Left ventricle myocardium inferior (tissue), 1 donor: ENCODE measurements around the gene TOLLIP. TPM values are rescaled to one million over a fixed set of nuclear protein-coding genes. Genes with fewer than 3 reads are reported as not detected.
A peak's percentile ranks its signal among the peaks of the same experiment; 100 is the strongest.

Experiments used
- DNase-seq: peaks from one replicate; pipeline ENCODE4 v3.0.0-alpha.2; 2020
- H3K27ac ChIP-seq: fragments of 200-600 bp; replicated peaks from 2 replicates; pipeline ENCODE4 v1.8.0; 2021
- H3K27me3 ChIP-seq: fragments of 200-600 bp; 2 replicates; pipeline ENCODE4 v1.8.0; 2021; ENCODE audit warnings: low read depth
- H3K36me3 ChIP-seq: fragments of 200-600 bp; 2 replicates; pipeline ENCODE4 v1.8.0; 2021
- H3K4me1 ChIP-seq: fragments of 200-600 bp; 2 replicates; pipeline ENCODE4 v1.8.0; 2021
- H3K4me3 ChIP-seq: fragments of 200-600 bp; 2 replicates; pipeline ENCODE4 v1.8.0; 2021; ENCODE audit warnings: mild to moderate bottlenecking, moderate library complexity
- H3K9me3 ChIP-seq: fragments of 200-600 bp; replicated peaks from 2 replicates; pipeline ENCODE4 v1.8.0; 2021
- intact Hi-C: fragments of 100-400 bp; cut with micrococcal nuclease; formaldehyde crosslinking; loops from one replicate; pipeline ENCODE4 v1.11.0; 2022
- total RNA-seq: library from RNA; stranded (reverse); fragmentation: NEBNext Ultra II Directional; extraction: Animal tissue kit (Norgen Biotek cat#: 25700); gene quantifications from one replicate; pipeline ENCODE4 v1.2.1, GENCODE V29; 2021
- TF ChIP-seq, protein P1 (sequence below): fragments of 200-600 bp; IDR thresholded peaks from 2 replicates; pipeline ENCODE4 v1.8.0; 2021; ENCODE audit warnings: antibody characterized with exemption, mild to moderate bottlenecking, borderline replicate concordance
- donor health status: DM: no; HTN: yes; CAD: no; lungs with severe emphysema.

The TOLLIP gene
- total RNA-seq, 1 donor from 2014 or later = 51.9 TPM

DNA sequence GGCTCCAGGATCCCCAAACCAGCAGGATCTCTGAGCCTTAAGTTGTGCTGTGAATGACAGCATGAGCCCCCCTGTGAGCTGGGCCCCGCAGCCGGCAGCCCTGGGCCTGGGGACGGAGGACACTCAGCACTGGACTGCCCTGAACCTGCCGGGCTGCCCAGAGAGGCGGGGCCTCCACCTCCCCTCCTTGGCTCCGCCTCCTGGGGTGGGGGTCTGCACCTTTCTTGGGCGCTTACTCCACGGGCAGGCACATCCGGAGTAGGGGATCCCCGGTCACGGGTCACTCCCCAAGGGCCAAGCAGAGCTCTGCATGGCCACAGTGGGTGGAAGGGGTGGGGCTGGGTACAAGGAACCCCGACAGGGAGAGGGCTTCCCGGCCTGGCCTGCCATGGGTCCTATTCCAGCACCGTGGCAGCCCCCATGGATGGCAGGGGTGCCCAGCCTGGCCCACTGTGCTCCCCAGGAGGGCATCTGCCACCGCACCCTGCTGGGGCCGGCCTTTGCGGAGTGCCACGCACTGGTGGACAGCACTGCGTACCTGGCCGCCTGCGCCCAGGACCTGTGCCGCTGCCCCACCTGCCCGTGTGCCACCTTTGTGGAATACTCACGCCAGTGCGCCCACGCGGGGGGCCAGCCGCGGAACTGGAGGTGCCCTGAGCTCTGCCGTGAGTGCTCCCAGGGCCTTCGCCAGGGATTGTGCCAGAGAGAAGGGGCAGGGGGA lies 81.2 kb downstream of the TOLLIP start:
- intact Hi-C loops = no loop called here
- peaks cover 90% of the 10 kb centered on the region for H3K27me3 ChIP-seq
- H3K27ac ChIP-seq = no peak overlapping the region
- H3K4me3 ChIP-seq = no peak overlapping the region
- no peak for DNase-seq
- H3K36me3 ChIP-seq = no peaks in the 10 kb centered on the region
- no peaks in the 10 kb centered on the region for H3K9me3 ChIP-seq
- H3K4me1 ChIP-seq = no peaks in the 10 kb centered on the region
- TF ChIP-seq, protein P1, sequence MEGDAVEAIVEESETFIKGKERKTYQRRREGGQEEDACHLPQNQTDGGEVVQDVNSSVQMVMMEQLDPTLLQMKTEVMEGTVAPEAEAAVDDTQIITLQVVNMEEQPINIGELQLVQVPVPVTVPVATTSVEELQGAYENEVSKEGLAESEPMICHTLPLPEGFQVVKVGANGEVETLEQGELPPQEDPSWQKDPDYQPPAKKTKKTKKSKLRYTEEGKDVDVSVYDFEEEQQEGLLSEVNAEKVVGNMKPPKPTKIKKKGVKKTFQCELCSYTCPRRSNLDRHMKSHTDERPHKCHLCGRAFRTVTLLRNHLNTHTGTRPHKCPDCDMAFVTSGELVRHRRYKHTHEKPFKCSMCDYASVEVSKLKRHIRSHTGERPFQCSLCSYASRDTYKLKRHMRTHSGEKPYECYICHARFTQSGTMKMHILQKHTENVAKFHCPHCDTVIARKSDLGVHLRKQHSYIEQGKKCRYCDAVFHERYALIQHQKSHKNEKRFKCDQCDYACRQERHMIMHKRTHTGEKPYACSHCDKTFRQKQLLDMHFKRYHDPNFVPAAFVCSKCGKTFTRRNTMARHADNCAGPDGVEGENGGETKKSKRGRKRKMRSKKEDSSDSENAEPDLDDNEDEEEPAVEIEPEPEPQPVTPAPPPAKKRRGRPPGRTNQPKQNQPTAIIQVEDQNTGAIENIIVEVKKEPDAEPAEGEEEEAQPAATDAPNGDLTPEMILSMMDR = no peak

DNA sequence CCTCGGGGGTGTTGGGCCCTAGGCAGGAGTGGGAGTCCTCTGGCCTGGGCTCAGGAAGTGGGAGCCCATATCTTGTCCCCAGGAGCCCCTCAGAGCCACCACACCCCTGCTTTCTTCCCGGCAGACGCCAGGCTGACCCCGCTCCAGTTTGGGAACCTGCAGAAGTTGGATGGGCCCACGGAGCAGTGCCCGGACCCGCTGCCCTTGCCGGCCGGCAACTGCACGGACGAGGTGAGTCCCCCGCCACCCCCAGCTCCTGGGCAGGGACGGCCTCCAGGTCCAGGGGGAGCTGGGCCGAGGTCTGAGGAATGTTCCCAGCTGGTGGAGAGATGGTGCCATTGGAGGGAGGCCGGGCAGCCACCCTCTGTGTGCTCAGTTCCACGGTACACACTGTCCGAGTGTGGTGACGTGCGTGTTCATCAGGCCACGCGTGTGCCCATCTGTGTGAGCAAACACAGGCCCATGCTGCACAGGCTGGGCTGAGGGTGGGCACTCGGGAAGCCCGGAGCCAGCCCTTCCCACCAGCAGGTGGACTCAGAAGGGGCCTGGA lies 81.8 kb downstream of the TOLLIP start:
- peaks cover 97% of the 10 kb centered on the region for H3K27me3 ChIP-seq
- DNase-seq = no peak
- H3K36me3 ChIP-seq = no peaks in the 10 kb centered on the region
- TF ChIP-seq, protein P1 = no peak
- no peaks in the 10 kb centered on the region for H3K4me1 ChIP-seq
- intact Hi-C loops = no loop called here
- H3K9me3 ChIP-seq = no peaks in the 10 kb centered on the region
- no peak overlapping the region for H3K4me3 ChIP-seq
- no peak overlapping the region for H3K27ac ChIP-seq

DNA sequence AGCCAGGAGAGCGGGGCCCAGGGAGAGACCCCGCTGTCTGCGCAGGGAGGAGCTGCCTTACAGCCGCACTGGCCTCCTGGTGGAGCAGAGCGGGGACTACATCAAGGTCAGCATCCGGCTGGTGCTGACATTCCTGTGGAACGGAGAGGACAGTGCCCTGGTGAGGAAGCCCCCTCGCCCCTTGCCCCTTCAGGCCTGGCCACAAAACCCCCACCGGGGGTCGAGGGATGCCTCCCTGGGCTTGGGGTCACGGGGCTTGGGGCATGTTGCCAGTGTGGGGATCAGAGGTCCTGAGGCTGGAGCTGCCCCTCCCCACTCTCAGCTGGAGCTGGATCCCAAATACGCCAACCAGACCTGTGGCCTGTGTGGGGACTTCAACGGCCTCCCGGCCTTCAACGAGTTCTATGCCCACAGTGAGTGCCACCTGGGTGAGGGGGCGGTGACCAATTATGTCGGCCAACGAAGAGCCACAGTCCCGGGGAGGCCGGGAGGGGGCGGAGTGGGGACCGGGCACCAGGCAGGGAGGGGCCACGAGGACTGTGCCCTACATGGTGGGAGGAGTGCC lies 82.4 kb downstream of the TOLLIP start:
- no peak for DNase-seq
- Histone ChIP-seq H3K27me3 (peaks cover 100% of the 10 kb centered on the region), H3K4me3 (no peak overlapping the region), H3K36me3 (no peaks in the 10 kb centered on the region), H3K27ac (no peak overlapping the region), H3K9me3 (no peaks in the 10 kb centered on the region), H3K4me1 (no peaks in the 10 kb centered on the region)
- TF ChIP-seq, protein P1 = no peak
- intact Hi-C loops = no loop called here

GRCh38 chr11:1226226-1226985 lies 83.0 kb downstream of the TOLLIP start:
- Histone ChIP-seq H3K9me3 (no peaks in the 10 kb centered on the region), H3K4me1 (no peaks in the 10 kb centered on the region), H3K4me3 (no peak overlapping the region), H3K27me3 (peaks cover 100% of the 10 kb centered on the region), H3K36me3 (no peaks in the 10 kb centered on the region), H3K27ac (no peak overlapping the region)
- intact Hi-C loops = no loop called here
- TF ChIP-seq, protein P1 = no peak
- peak; percentile 11 for DNase-seq

GRCh38 chr11:1225386-1226225 lies 83.8 kb downstream of the TOLLIP start:
- DNase-seq = peak; percentile 16

More at GRCh38 chr11:1225386-1226225, 83.8 kb downstream of the TOLLIP start:
- Histone ChIP-seq H3K4me3 (no peak overlapping the region), H3K4me1 (no peaks in the 10 kb centered on the region), H3K27me3 (peaks cover 100% of the 10 kb centered on the region), H3K27ac (no peak overlapping the region), H3K36me3 (no peaks in the 10 kb centered on the region), H3K9me3 (no peaks in the 10 kb centered on the region)
- intact Hi-C loops = no loop called here
- TF ChIP-seq, protein P1 = no peak
